Measurements from ENCODE around the gene PLPPR1. TPM values are rescaled to one million over a fixed set of nuclear protein-coding genes. Genes with fewer than 3 reads are reported as not detected.
A peak's percentile ranks its signal among the peaks of the same experiment; 100 is the strongest.

Gene PLPPR1
- total and polyA plus RNA-seq, 2 of the 13 experiments (the other 11 are each of a cell fraction or from before 2014, with no cell fraction given) = 16.0 to 84.7 TPM

GRCh38 chr9:101184813-101185278 is 156.3 kb downstream of the PLPPR1 start (continued):
- TF ChIP-seq KLF9 (CRISPR knock-in tag; IDR thresholded peaks at IDR 0.05; ENCODE audit: low read depth) (no peak), ESRRA (CRISPR knock-in tag; IDR thresholded peaks at IDR 0.05; ENCODE audit: low read depth) (0 out of 2 replicates have a peak, but pooled peaks have one; percentile 16), TCF7L2 (IDR thresholded peaks at IDR 0.05; ENCODE audit: low read depth, low read length) (peak; percentile 51; the same call in 1 of the 2 replicates), SETDB1 (CRISPR knock-in tag; IDR thresholded peaks at IDR 0.05; ENCODE audit: borderline replicate concordance) (no peak), MIXL1 (CRISPR knock-in tag; IDR thresholded peaks at IDR 0.05) (peak; percentile 78), SNAPC4 (CRISPR knock-in tag; IDR thresholded peaks at IDR 0.05) (no peak), SAP130 (CRISPR knock-in tag; IDR thresholded peaks at IDR 0.05; ENCODE audit: low read depth) (peak; percentile 94), ZNF547 (CRISPR knock-in tag; IDR thresholded peaks at IDR 0.05) (no peak), MAZ (IDR thresholded peaks at IDR 0.05; ENCODE audit: borderline replicate concordance, low read depth, low read length) (no peak), MAZ (CRISPR knock-in tag; IDR thresholded peaks at IDR 0.05; ENCODE audit: low read depth) (no peak), NCOR1 (IDR thresholded peaks at IDR 0.05; ENCODE audit: borderline replicate concordance, low read length) (0 out of 2 replicates have a peak, but pooled peaks have one; percentile 41), KMT2B (CRISPR knock-in tag; IDR thresholded peaks at IDR 0.05) (peak; percentile 22; the same call in 1 of the 2 replicates), BCL6 (CRISPR knock-in tag; IDR thresholded peaks at IDR 0.05) (peak; percentile 62; the same call in 1 of the 2 replicates), RNF2 (conservative IDR thresholded peaks at IDR 0.05; ENCODE audit: low read depth) (no peak), ZNF431 (CRISPR knock-in tag; IDR thresholded peaks at IDR 0.05; ENCODE audit: borderline replicate concordance, low read depth) (no peak), KAT7 (CRISPR knock-in tag; IDR thresholded peaks at IDR 0.05; ENCODE audit: borderline replicate concordance) (0 out of 2 replicates have a peak, but pooled peaks have one; percentile 29), ZNF496 (CRISPR knock-in tag; IDR thresholded peaks at IDR 0.05; ENCODE audit: insufficient replicate concordance) (no peak), ZNF878 (CRISPR knock-in tag; IDR thresholded peaks at IDR 0.05) (peak; percentile 42; the same call in 1 of the 2 replicates), ZSCAN5A (CRISPR knock-in tag; IDR thresholded peaks at IDR 0.05; ENCODE audit: borderline replicate concordance) (no peak), NFKB2 (CRISPR knock-in tag; IDR thresholded peaks at IDR 0.05; ENCODE audit: borderline replicate concordance) (no peak), POLR2AphosphoS5 (IDR thresholded peaks at IDR 0.05; ENCODE audit: low read depth, low read length) (peak; percentile 68), ZNF557 (CRISPR knock-in tag; IDR thresholded peaks at IDR 0.05) (no peak), MLLT10 (CRISPR knock-in tag; IDR thresholded peaks at IDR 0.05) (no peak), HBP1 (CRISPR knock-in tag; IDR thresholded peaks at IDR 0.05; ENCODE audit: low read depth) (no peak), FOXK1 (CRISPR knock-in tag; IDR thresholded peaks at IDR 0.05; ENCODE audit: borderline replicate concordance, low read depth) (peak; percentile 73; the same call in 1 of the 2 replicates)
